Endodermal cell (in vitro differentiated cells): ENCODE data around the gene DDO. TPM values are rescaled to one million over a fixed set of nuclear protein-coding genes. Genes with fewer than 3 reads are reported as not detected.
A peak's percentile ranks its signal among the peaks of the same experiment; 100 is the strongest.

Experiments used
- DNase-seq: peaks from one replicate; pipeline ENCODE4 v3.0.0-alpha.2; 2017
- H3K27ac ChIP-seq: 2 replicates; pipeline ENCODE4 v1.5.1; 2013; ENCODE audit warnings: mild to moderate bottlenecking, low read depth, low read length, moderate library complexity
- H3K27me3 ChIP-seq: 2 replicates; pipeline ENCODE4 v1.6.1; 2013; ENCODE audit warnings: mild to moderate bottlenecking, low read length, moderate library complexity; ENCODE audit not compliant: insufficient read depth, control insufficient read depth, poor library complexity, severe bottlenecking
- H3K36me3 ChIP-seq: 2 replicates; pipeline ENCODE4 v1.7.0; 2013; ENCODE audit warnings: mild to moderate bottlenecking, low read length, moderate library complexity; ENCODE audit not compliant: control insufficient read depth, insufficient read depth
- H3K4me1 ChIP-seq: one replicate; pipeline ENCODE4 v1.7.0; 2013; ENCODE audit warnings: low read length; ENCODE audit not compliant: control insufficient read depth, insufficient read depth
- H3K4me3 ChIP-seq: 2 replicates; pipeline ENCODE4 v1.5.1; 2013; ENCODE audit warnings: mild to moderate bottlenecking, low read length, moderate library complexity
- H3K9ac ChIP-seq: 2 replicates; pipeline ENCODE4 v1.6.1; 2013; ENCODE audit warnings: mild to moderate bottlenecking, low read length, moderate library complexity; ENCODE audit not compliant: poor library complexity, severe bottlenecking; ENCODE audit errors: extremely low read depth
- H3K9me3 ChIP-seq: 2 replicates; pipeline ENCODE4 v1.6.1; 2013; ENCODE audit warnings: mild to moderate bottlenecking, low read length, moderate library complexity; ENCODE audit not compliant: control insufficient read depth
- H3K27ac Mint-ChIP-seq: 2 replicates; pipeline ENCODE4 v1.8.0; 2020; ENCODE audit warnings: mixed read lengths
- H3K27me3 Mint-ChIP-seq: 2 replicates; pipeline ENCODE4 v1.8.0; 2021; ENCODE audit warnings: mild to moderate bottlenecking, mixed read lengths; ENCODE audit not compliant: insufficient read depth
- H3K36me3 Mint-ChIP-seq: 2 replicates; pipeline ENCODE4 v1.8.0; 2020; ENCODE audit warnings: low read depth, mixed read lengths
- H3K4me1 Mint-ChIP-seq: 2 replicates; pipeline ENCODE4 v1.8.0; 2020; ENCODE audit warnings: mixed read lengths
- H3K4me3 Mint-ChIP-seq: 2 replicates; pipeline ENCODE4 v1.8.0; 2020; ENCODE audit warnings: mild to moderate bottlenecking, moderate library complexity, mixed read lengths
- H3K9me3 Mint-ChIP-seq: 2 replicates; pipeline ENCODE4 v1.8.0; 2020; ENCODE audit warnings: mild to moderate bottlenecking, mixed read lengths
- CTCF ChIP-seq: fragments of 200-600 bp; sonication (generic); conservative IDR thresholded peaks from 2 replicates; pipeline ENCODE4 v1.5.0; 2021; ENCODE audit warnings: antibody characterized with exemption, mild to moderate bottlenecking
- WGBS, 2 experiments: methylation state at CpG; one replicate each; pipeline versions ENCODE4 v1.1.5 to v1.1.7; 2013; ENCODE audit warnings: missing lambda C conversion rate in 2 of 2, mixed read lengths in 1 of 2; ENCODE audit not compliant: insufficient coverage in 1 of 2, insufficient read length in 1 of 2; 5-methylcytosine and 5-hydroxymethylcytosine counted together
- total RNA-seq, 2 donors: library from RNA; stranded (reverse); fragmentation: NEBNext Ultra II Directional in 1 of 2; extraction: Animal tissue kit (Norgen Biotek cat#: 25700) in 1 of 2; gene quantifications; 2 replicates in 1 of 2; 3 replicates in 1 of 2; pipeline ENCODE4 v1.2.1, GENCODE V29; 2021

Gene DDO
- total RNA-seq, 2 donors from 2014 or later, result not detected

GRCh38 chr6:110357664-110358552 lies 57.5 kb downstream of the DDO start, which contains the start of gene METTL24:
METTL24 (minus strand) TSS chr6:110358349; CDS start chr6:110358272, 77 bp downstream.
- H3K4me3 ChIP-seq, result peak within 1 kb of the TSS; percentile 69
- H3K4me3 Mint-ChIP-seq, result peak within 1 kb of the TSS; percentile 64
- H3K27ac Mint-ChIP-seq, result peak within 1 kb of the TSS; percentile 23
- H3K36me3 ChIP-seq, result no peaks in the 10 kb centered on the region
- TF ChIP-seq CTCF, result peak; percentile 27
- H3K4me1 ChIP-seq, result peaks cover 2% of the 10 kb centered on the region
- peaks cover 28% of the 10 kb centered on the region for H3K27me3 ChIP-seq
- WGBS, 2 experiments, result 2 to 6% methylated on average over 23 to 107 of the region's 107 CpGs
- peak; percentile 81 for DNase-seq
- H3K36me3 Mint-ChIP-seq, result no peaks in the 10 kb centered on the region
- peaks cover 5% of the 10 kb centered on the region for H3K9me3 Mint-ChIP-seq
- peaks cover 28% of the 10 kb centered on the region for H3K4me1 Mint-ChIP-seq
- H3K27me3 Mint-ChIP-seq, result peaks cover 44% of the 10 kb centered on the region
- peaks cover 5% of the 10 kb centered on the region for H3K9me3 ChIP-seq
- no peak within 1 kb of the TSS for H3K9ac ChIP-seq
- peak within 1 kb of the TSS; percentile 47 for H3K27ac ChIP-seq

- no peak for TF ChIP-seq CTCF
- H3K27me3 ChIP-seq, result peaks cover 28% of the 10 kb centered on the region
- H3K27ac ChIP-seq, result no peak overlapping the region
- H3K4me3 Mint-ChIP-seq, result peak overlapping the region; percentile 64
- no peak for DNase-seq
- no peaks in the 10 kb centered on the region for H3K36me3 Mint-ChIP-seq
- H3K36me3 ChIP-seq, result no peaks in the 10 kb centered on the region
- peaks cover 5% of the 10 kb centered on the region for H3K9me3 Mint-ChIP-seq
- H3K4me1 ChIP-seq, result peaks cover 6% of the 10 kb centered on the region
- H3K9me3 ChIP-seq, result peaks cover 4% of the 10 kb centered on the region
- H3K27ac Mint-ChIP-seq, result peak overlapping the region; percentile 23
- WGBS, 2 experiments, result 70 to 71% methylated on average over 9 to 14 of the region's 14 CpGs
- peaks cover 32% of the 10 kb centered on the region for H3K4me1 Mint-ChIP-seq
- H3K27me3 Mint-ChIP-seq, result peaks cover 41% of the 10 kb centered on the region
- H3K9ac ChIP-seq, result no peak overlapping the region
- H3K4me3 ChIP-seq, result peak overlapping the region; percentile 69
Measured at GRCh38 chr6:110357298-110357663, 58.1 kb downstream of the DDO start.

- no peak overlapping the region for H3K4me3 ChIP-seq
- peaks cover 6% of the 10 kb centered on the region for H3K4me1 ChIP-seq
- H3K27me3 ChIP-seq, result peaks cover 28% of the 10 kb centered on the region
- H3K27me3 Mint-ChIP-seq, result peaks cover 39% of the 10 kb centered on the region
- 91 to 94% methylated on average over 12 to 15 of the region's 15 CpGs for WGBS, 2 experiments
- TF ChIP-seq CTCF, result no peak
- H3K4me1 Mint-ChIP-seq, result peaks cover 32% of the 10 kb centered on the region
- no peak overlapping the region for H3K9ac ChIP-seq
- H3K27ac ChIP-seq, result no peak overlapping the region
- peak; percentile 57 for DNase-seq
- H3K27ac Mint-ChIP-seq, result no peak overlapping the region
- H3K4me3 Mint-ChIP-seq, result peak overlapping the region; percentile 64
- peaks cover 5% of the 10 kb centered on the region for H3K9me3 Mint-ChIP-seq
- H3K36me3 Mint-ChIP-seq, result no peaks in the 10 kb centered on the region
- H3K9me3 ChIP-seq, result no peaks in the 10 kb centered on the region
- H3K36me3 ChIP-seq, result no peaks in the 10 kb centered on the region
Measured at GRCh38 chr6:110356778-110357177, 58.6 kb downstream of the DDO start.
